HG03432 (cell line): ENCODE results near the gene ELMO2.
"Not testable (repeated sequence)": the region's sequence is repeated elsewhere in the genome, so short reads cannot be mapped to it uniquely, and the experiment has no call there.

ENCODE experiments used
- ATAC-seq: cut with Tn5 transposase; IDR thresholded peaks from one replicate; pipeline ENCODE4 v1.9.1; 2021; ENCODE audit warnings: mild to moderate bottlenecking, moderate library complexity; ENCODE audit not compliant: unreplicated experiment

Gene ELMO2

DNA sequence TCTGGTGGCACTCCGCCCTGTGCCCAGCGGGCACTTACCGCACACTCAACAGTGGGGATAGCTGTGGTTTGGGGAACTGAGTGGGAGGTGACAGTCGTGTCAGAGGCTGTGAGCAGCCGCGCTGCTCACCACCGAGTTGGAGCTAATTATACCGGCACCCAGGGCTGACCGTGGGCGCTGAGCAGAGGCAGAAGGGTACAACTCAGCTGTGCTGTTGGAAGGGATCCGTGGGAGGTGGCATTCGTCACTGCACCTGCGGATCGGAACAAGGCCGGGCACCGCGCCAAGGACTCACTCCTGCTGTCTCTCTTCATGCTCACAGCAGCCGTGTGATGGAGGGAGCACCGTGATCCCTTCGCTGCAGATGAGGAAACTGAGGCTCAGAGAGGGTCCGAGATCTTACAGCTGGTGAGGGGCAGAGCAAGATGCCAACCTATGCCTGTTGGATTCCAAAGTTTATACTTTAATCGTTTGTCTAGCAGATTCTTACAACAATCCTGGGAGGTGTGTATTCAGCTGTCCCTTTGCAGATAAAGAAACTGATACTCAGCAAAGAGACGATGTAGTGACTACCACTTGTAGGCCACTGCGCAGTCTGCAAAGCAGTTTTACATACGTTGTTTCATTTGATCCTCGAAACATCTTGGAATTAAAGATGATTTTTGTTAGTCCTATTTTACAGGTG is 713 bp upstream of the ELMO2 start:
- ATAC-seq = peak; percentile 42

DNA sequence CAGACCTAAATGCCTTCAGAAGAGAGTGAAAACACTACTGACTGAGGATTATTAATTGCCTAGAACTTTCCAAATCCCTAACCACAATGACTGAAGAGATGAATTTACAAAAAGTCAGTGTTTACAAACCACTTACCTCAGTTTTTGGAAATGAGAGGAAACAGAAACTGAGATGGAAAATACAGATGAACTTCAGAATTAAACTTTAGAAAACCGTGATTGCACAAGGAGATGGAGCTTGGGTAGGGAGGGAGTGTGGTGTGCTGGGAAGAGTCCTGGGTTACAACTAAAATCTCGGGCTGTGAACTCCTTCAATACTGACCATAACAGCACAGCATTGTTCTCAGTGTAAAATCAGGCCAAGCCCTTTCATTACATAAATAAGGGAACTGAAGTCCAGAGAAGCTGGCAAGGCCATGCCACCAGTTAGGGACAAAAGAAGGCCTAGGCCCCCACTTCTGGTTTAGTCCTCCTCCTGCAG is 4.0 kb downstream of the ELMO2 start:
- ATAC-seq = no peak

DNA sequence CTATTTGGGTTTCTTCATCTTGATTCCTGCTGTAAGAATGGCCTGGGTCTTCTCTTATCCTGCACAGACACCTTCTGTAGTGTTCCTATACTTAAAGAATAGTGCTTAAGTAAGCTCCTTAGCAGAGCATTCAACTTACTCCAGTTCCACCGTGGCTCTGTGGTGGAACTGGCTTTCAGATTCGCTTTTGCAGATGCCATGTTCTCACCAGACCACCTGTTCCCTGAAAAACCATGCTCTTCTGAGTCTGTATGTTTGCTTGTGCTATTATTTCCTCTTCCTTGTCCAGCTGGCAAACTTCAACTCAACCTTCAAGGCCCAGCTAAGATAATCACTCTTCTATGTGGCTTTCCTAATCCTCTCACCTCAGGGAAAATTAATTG is 4.9 kb downstream of the ELMO2 start:
- ATAC-seq = no peak

DNA sequence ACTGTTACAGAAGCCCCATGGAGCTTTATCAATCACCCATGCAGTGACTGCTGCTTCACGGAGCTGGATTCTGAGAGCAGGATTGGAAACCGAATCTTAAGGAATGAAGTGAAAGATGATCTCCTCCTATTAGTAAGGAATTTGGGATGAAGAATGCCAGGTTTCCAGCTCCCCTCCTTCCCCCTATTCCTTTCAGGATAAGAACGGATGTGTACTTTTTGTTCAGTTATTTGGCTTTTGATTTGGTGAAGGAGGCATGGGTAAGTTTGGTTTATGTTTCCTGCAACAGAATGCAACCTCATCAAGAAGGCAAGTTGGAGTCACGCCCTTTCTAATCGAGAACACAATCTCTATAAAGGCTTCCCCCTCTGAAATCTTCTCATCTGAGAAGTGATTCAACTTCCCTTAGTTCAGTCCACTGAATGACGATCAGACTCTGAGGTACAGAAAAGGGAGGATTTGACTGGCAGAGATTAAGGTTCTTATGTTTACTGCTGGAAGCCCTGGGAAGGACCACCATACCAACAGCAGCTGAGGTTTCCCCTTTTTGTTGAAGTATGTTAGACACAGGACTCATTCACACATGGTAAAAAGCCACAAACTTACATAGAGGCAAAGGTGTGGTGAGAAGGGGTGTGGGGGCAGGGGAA is 5.5 kb downstream of the ELMO2 start:
- no peak for ATAC-seq

DNA sequence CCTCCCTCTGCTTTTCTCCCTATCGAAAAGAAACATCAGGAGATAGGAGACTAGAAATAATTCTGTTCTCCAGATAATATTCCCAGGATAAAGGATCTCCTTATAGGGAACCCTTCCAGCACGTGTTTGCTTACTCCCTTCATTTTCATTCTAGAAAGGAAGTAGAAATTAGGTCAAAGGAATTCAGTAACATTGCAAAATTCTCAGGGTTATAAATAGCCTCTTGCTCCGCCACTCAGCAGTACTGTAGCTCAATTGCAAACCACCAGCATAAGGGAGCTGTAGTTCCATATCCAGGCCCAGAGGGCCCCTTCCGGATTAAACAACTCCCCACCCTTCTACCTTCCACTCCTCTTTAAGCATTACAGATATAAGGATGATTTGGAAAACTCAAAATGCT is 6.2 kb downstream of the ELMO2 start:
- ATAC-seq = no peak

DNA sequence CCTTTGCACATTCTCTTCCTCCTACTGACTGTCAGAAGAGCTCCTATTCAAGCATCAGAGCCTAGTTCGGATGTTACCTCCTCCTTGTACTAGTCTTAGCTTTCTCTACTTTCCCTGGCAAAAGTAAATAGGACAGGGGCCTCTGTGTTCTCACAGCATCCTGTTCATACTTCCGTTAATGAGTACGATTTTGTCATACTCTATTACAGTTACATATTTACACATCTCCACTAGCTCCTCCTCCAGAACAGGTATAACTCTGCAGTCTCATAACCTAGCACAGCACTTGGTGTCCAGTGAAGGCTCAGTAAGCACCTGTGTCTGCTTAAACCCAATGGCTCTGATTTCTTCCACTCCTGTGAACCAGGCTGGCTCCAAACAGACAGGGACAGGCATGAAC is 7.0 kb downstream of the ELMO2 start:
- ATAC-seq = no peak

DNA sequence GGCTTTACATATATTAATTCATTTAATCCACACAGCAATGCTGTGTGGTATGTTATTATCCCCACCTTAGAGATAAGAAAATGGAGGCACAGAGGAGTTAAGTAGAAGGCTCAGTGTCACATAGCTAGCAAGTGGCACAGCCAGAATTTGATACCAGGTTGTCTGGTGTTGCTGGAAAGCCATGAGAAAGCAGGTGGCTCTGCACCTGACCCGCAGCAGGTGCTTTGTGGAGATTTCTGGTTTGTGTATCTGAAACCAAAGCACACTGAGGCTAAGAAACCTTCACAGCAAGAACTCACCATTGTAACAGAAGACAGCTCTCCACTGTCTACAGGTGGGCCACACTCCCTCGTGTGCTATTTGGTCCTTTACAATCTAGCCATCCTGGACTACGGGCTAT is 7.5 kb downstream of the ELMO2 start:
- ATAC-seq = no peak

DNA sequence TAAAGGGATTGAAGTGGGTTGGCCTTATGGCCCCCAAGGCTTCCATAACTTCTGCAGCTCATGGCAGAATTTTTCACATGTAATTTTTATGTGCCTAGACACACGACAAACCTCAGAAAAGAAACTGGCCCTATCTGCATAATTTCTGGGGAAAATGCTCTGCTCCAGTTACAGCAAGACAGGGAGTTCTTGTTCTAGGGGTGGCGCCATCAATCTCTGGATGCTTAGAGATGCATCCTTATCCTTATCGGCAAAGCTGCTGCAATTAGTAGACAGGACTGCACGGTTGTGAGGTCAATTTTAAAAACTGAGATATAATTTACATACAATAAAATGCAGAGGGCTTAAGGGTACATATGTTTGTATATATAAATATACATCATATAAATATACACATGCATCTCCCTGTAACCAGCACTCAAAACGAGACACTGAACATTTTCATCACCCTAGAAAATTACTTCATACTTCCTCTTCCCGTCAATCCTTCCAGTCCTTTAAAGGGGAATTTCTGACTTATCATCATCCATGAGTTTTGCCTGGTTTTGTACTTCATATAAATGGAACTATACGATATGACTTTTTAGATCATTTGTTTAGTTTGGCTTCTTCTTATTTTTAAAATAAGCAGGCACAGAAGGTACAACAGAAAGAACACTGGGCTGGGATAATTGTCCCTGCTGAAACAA is 10.2 kb downstream of the ELMO2 start:
- no peak for ATAC-seq

DNA sequence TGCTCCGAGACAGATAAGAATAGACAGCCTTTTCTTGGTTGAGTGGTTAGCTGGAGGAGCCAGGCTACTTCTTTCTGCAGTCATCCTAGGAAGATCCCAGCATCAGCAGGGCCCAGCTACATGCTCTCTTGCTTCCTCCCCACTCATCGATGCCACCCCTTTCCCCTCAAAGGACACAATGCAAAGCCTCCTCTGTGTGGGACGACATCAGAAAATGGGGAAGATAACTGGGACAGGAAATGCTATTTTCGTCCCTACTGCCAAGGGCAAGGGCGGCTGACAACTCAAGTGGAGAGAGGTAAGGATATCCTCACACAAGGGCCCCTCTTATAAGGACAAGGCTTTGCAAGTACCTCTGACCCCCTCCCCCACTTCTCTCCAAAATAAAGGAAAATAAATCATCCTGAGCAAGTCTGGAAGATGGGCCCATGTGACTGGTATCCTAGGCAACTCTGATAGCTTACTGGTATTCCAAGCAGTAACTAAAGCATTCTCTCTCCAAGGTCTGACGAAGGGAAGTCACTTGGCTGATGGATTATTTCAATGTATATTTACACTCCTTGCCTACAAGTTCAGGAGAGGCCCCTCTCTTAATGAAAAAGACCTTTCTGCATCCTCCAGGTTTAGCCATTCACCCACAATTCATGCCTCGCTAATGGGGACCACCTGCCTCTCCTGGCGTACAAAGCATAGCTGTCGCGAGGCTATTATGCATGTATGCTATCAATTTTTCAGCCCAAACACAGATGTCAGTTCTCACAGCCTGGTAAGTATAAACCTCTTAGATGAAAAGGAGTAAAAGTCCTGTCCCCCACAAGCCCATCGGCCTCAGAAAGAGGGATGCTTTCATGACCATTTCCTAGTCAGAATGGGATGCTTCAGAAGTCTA is 11.3 kb downstream of the ELMO2 start:
- no peak for ATAC-seq

DNA sequence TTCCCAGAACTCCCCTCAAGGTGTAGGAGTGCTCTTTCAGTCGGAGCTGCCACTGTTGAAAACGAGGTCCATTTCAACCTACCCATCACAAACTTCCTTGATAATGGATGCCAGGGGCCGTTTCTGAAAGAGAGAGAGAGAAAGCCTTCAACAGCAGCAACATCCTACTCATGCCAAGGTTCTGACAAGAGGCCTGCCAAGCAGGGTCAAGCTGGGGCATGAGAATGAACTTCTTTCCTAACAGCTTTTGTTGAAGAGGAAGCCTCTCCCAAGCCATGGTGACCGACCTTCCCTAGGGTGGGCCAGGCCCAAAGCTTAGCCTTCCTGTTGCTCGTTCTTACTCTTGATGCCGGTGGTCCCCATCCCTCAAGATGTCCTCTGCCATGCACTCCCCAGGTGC is 12.4 kb downstream of the ELMO2 start:
- no peak for ATAC-seq

DNA sequence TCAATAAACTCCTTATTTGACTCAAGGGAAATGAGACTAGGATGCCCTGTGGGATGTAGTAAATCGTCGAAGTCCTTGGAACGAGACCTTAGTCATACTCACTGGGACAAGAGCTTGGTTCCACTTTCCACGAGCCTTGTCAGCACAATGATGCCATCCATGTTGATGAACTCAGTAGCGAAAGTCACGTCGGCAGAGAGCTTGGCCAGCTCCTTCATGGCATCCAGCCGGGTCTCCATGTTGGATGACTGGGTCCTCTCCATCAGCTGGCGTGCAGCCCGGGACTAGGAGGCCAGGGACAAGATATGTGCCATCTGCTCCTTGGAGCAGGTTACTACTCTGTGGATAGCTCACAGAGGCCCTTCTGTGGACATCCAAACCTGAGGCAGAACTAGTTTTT is 17.5 kb downstream of the ELMO2 start:
- no peak for ATAC-seq

DNA sequence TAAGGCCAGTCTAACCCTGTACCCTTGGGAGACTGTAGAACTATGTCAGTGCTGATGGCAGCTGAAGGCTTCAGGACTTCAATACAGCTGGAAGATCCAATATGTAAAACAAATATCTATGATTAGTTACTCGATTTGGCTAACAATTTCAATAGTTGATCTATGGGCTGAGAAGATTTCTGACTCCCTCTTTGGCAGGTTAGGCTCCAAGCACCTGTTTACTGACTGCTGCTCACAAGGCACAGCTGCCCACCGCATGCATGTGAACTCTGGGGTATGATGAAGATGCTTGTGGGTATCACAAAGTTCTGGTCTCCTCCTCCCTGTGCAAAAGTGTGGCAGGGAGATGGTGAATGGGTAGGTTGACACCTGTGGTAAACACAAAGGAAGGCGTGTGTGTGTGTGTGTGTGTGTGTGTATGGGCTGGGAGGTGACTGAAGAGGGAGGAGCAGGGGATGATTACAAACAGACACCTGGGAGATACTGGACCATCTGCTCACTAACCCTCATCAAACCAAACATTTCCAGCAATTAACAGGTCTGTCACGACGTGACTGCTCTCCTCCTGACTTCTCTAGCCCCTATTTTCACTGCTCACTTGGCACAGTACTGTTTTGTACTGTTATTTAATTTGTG is 18.1 kb downstream of the ELMO2 start:
- no peak for ATAC-seq

DNA sequence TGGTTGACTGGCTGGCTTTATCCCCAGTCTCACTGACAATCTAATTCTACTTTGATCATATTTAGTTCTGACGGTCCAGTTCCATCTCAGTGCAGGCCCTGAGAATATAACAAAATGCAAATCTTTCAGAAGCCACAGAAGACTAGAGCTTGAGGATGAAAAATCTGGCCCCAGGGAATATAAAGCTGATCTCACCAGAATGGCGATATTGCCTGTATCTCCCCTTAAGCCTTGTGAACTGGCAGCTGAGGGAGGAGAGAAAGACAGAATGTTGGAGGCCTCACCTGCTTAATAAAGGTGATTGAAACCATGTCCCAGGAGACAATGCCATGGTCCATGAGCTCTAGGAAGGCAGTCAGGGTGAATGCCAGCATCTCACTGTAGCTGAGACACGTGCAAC is 19.4 kb downstream of the ELMO2 start:
- not testable (repeated sequence) for ATAC-seq

DNA sequence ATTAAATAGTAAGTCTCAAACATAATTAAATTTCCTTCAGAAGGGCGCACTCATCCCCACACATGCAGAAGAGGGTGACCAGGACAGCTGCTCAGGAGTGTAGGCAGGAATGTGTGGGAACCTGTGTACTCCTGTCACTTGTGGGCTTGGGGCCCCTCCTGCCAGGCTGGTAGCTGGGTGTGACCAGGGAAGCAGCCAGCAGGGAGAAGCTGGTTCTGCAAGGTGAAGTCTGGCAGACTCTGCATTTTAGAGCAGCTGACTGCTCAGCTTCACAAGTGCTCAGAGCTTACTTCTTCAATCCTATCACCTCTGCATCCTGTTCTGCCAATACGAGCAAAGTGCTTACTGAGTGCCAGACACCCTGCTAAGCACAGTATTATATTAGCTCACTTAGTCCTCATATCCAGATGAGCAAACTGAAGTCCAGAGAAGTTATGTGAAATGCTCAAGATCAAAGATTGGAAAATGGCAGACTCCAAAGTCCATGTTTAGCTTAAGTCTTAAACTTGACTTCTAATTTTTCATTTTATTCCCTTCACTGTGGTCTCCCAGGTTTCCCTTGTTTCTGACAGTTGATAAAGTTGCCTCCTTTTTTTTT is 27.9 kb downstream of the ELMO2 start:
- ATAC-seq = no peak

DNA sequence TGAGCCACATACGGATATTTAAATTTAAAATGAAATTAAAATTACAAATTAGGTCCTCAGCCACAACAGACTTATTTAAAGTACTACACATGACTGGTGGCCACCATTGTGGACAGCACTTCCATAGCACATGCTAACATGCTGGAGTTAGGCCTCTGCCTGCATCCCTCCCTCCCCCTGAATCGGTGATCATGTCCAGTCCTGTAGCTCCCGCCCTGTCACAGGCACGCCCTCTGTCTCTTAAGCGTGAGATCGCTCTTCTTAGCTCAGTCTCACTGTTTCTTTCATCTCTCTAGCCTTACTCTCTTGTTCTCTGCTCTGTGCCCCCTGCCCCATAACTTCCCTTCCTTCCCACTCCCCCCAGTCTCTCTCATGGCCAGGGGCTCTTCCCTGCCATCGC is 28.9 kb downstream of the ELMO2 start:
- no peak for ATAC-seq

DNA sequence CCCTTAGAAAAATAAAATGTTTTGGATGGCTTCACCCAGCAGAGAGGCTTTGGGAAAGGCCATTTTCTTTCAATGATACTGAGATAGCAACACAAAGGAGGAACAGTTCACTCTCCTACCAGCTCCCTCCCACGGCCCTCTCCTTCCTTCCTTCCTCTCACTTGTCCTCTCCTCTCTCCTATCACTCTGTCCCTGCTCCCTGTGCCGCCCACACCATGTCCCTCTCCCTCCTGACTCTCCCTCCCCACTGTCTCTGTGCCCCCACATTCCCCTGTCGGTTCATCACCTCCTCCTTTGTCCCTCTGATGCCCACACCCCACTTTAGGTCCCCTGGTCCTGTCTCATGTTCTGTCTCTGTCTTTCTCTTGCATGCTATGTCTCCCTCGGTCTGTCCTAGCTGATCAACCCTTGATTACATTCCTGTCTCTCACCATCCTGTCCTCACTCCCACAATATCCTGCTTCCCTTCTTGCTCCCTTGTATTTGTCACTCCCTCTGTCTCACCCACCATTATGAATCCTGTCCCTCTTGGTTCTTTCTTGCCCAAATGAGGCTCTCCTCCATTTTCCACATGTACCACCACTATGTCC is 30.1 kb downstream of the ELMO2 start:
- ATAC-seq = no peak

DNA sequence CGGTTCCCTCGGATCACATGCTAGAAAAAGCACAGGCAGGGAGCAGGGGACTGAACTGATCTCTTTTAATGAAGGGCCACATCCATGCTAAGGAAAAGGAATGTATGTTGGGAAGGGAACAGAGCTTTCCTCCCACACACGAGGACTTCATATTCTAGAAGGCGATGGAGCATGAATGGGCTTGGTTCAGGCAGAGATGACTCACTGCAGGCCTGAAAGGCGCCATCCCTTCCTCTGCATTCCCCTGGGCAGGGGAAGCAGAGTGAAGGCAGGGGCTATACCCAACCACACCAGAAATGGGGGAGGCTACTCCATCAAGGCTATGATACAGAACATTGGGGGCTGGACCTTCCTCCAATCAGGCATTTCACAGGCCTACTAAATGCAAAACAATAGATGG is 30.6 kb downstream of the ELMO2 start:
- no peak for ATAC-seq

DNA sequence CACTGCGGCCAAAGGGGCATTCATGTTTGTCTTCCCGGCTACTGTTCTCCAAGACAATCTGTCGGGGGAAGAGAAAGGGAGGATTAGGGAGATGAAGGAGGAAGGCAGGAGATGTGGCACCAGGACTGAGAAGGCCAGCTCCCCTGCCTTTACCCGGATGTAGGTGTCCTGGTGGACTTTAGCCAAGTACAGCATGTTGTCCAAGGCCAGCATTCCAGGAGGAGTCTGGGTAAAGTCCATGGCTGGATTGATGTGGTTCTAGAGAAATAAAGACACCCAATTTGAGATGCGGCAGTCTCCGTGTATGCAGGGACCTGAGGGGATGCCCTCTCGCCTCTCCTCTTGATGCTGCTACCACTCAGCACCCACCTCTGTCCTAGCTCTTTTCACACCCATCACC is 32.0 kb downstream of the ELMO2 start:
- ATAC-seq = no peak

DNA sequence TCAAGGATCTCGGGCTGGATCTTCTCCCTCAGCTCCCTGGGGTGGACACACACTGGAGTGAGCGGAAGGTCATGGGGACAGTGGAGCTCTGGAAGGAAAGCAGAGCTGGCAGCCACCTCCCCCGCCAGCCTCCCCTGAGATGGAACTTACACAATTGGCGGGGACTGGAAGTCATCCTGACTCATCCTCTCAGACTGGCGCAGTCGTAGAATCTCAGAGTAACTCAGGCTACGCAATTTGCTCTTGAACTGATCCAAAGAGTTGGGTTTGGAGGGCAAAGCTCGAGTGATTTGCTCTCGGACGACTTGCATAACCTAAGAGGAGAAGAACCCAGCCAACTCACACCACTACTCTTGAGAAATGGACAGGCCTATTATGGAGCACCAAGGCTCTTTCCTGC is 34.8 kb downstream of the ELMO2 start:
- no peak for ATAC-seq

DNA sequence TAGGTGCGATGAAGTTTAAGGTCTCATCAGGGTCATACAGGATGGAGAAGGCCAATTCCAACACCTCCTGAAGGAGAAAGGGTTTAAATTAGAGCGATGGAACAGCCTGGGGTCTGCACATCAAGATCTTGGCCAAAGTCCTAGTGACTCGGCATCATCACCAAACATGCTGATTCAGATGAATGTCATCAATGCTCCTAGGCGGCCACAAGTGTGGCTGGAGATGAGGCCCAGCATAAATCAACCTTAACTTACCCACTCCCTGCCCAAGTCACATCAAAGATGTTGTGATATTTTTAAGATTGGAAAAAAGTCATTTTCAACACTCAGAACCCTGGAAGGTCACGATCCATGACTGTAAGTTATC is 37.5 kb downstream of the ELMO2 start:
- no peak for ATAC-seq
